Measurements from ENCODE around the gene TSPAN3. TPM values are rescaled to one million over a fixed set of nuclear protein-coding genes. Genes with fewer than 3 reads are reported as not detected.

The TSPAN3 gene
- total and polyA plus RNA-seq, 2 donors = 108 to 127 TPM

GRCh38 chr15:77039848-77040247 lies 31.1 kb downstream of the TSPAN3 start:
- DNase-seq (ENCODE audit: low read depth in 6 of 9, low spot score in 9 of 9) = no peak
- peaks cover 28 to 64% of the 10 kb centered on the region in 2 donors for H3K36me3 ChIP-seq (ENCODE audit: control insufficient read depth in 2 of 2, insufficient read depth in 2 of 2, low read length in 1 of 2)
- no peak overlapping the region for H3K4me3 ChIP-seq (ENCODE audit: low read length in 2 of 2)
- H3K4me1 ChIP-seq (ENCODE audit: control insufficient read depth in 2 of 2, insufficient read depth in 2 of 2, low read length in 2 of 2) = no peaks in the 10 kb centered on the region
- H3K9me3 ChIP-seq (ENCODE audit: control insufficient read depth in 2 of 2, insufficient read depth in 1 of 2, low read length in 1 of 2) = peaks cover 0 to 14% of the 10 kb centered on the region in 2 donors
- no peak overlapping the region for H3K27ac ChIP-seq (ENCODE audit: low read depth in 1 of 2, low read length in 1 of 2)
- no peaks in the 10 kb centered on the region for H3K27me3 ChIP-seq (ENCODE audit: control insufficient read depth in 2 of 2, insufficient read depth in 1 of 2, low read length in 1 of 2)
- WGBS = 97% methylated on average over 8 of the region's 8 CpGs

- H3K4me3 ChIP-seq (ENCODE audit: low read length in 2 of 2) = no peak overlapping the region
- no peaks in the 10 kb centered on the region for H3K27me3 ChIP-seq (ENCODE audit: control insufficient read depth in 2 of 2, insufficient read depth in 1 of 2, low read length in 1 of 2)
- H3K4me1 ChIP-seq (ENCODE audit: control insufficient read depth in 2 of 2, insufficient read depth in 2 of 2, low read length in 2 of 2) = no peaks in the 10 kb centered on the region
- DNase-seq (ENCODE audit: low read depth in 6 of 9, low spot score in 9 of 9) = no peak
- peaks cover 0 to 14% of the 10 kb centered on the region in 2 donors for H3K9me3 ChIP-seq (ENCODE audit: control insufficient read depth in 2 of 2, insufficient read depth in 1 of 2, low read length in 1 of 2)
- H3K27ac ChIP-seq (ENCODE audit: low read depth in 1 of 2, low read length in 1 of 2) = no peak overlapping the region
- 98% methylated on average over 5 of the region's 5 CpGs for WGBS
- H3K36me3 ChIP-seq (ENCODE audit: control insufficient read depth in 2 of 2, insufficient read depth in 2 of 2, low read length in 1 of 2) = peaks cover 22 to 57% of the 10 kb centered on the region in 2 donors
Measured at GRCh38 chr15:77039217-77039533, 31.7 kb downstream of the TSPAN3 start.

- Histone ChIP-seq H3K27me3 (ENCODE audit: control insufficient read depth in 2 of 2, insufficient read depth in 1 of 2, low read length in 1 of 2) (no peaks in the 10 kb centered on the region), H3K27ac (ENCODE audit: low read depth in 1 of 2, low read length in 1 of 2) (no peak overlapping the region), H3K4me3 (ENCODE audit: low read length in 2 of 2) (no peak overlapping the region), H3K36me3 (ENCODE audit: control insufficient read depth in 2 of 2, insufficient read depth in 2 of 2, low read length in 1 of 2) (peaks cover 22 to 51% of the 10 kb centered on the region in 2 donors), H3K9me3 (ENCODE audit: control insufficient read depth in 2 of 2, insufficient read depth in 1 of 2, low read length in 1 of 2) (peaks cover 0 to 14% of the 10 kb centered on the region in 2 donors), H3K4me1 (ENCODE audit: control insufficient read depth in 2 of 2, insufficient read depth in 2 of 2, low read length in 2 of 2) (no peaks in the 10 kb centered on the region)
- DNase-seq (ENCODE audit: low read depth in 6 of 9, low spot score in 9 of 9) = no peak
- 95% methylated on average over 10 of the region's 10 CpGs for WGBS
Measured at GRCh38 chr15:77038312-77039216, 32.3 kb downstream of the TSPAN3 start.

GRCh38 chr15:77037388-77038209 lies 33.3 kb downstream of the TSPAN3 start:
- Histone ChIP-seq H3K36me3 (ENCODE audit: control insufficient read depth in 2 of 2, insufficient read depth in 2 of 2, low read length in 1 of 2) (peaks cover 22 to 42% of the 10 kb centered on the region in 2 donors), H3K4me1 (ENCODE audit: control insufficient read depth in 2 of 2, insufficient read depth in 2 of 2, low read length in 2 of 2) (no peaks in the 10 kb centered on the region), H3K4me3 (ENCODE audit: low read length in 2 of 2) (no peak overlapping the region), H3K27me3 (ENCODE audit: control insufficient read depth in 2 of 2, insufficient read depth in 1 of 2, low read length in 1 of 2) (no peaks in the 10 kb centered on the region), H3K9me3 (ENCODE audit: control insufficient read depth in 2 of 2, insufficient read depth in 1 of 2, low read length in 1 of 2) (peaks cover 0 to 14% of the 10 kb centered on the region in 2 donors), H3K27ac (ENCODE audit: low read depth in 1 of 2, low read length in 1 of 2) (no peak overlapping the region)
- WGBS = 98% methylated on average over 12 of the region's 12 CpGs
- DNase-seq (ENCODE audit: low read depth in 6 of 9, low spot score in 9 of 9) = no peak

GRCh38 chr15:77036537-77037387 lies 34.1 kb downstream of the TSPAN3 start:
- peaks cover 1 to 3% of the 10 kb centered on the region in 2 donors for H3K4me1 ChIP-seq (ENCODE audit: control insufficient read depth in 2 of 2, insufficient read depth in 2 of 2, low read length in 2 of 2)
- no peak for DNase-seq (ENCODE audit: low read depth in 6 of 9, low spot score in 9 of 9)
- no peak overlapping the region for H3K4me3 ChIP-seq (ENCODE audit: low read length in 2 of 2)
- H3K27ac ChIP-seq (ENCODE audit: low read depth in 1 of 2, low read length in 1 of 2) = no peak overlapping the region
- H3K36me3 ChIP-seq (ENCODE audit: control insufficient read depth in 2 of 2, insufficient read depth in 2 of 2, low read length in 1 of 2) = peaks cover 22 to 34% of the 10 kb centered on the region in 2 donors
- peaks cover 0 to 14% of the 10 kb centered on the region in 2 donors for H3K9me3 ChIP-seq (ENCODE audit: control insufficient read depth in 2 of 2, insufficient read depth in 1 of 2, low read length in 1 of 2)
- H3K27me3 ChIP-seq (ENCODE audit: control insufficient read depth in 2 of 2, insufficient read depth in 1 of 2, low read length in 1 of 2) = no peaks in the 10 kb centered on the region
- 98% methylated on average over 22 of the region's 22 CpGs for WGBS

GRCh38 chr15:77035999-77036471 lies 34.9 kb downstream of the TSPAN3 start:
- Histone ChIP-seq H3K36me3 (ENCODE audit: control insufficient read depth in 2 of 2, insufficient read depth in 2 of 2, low read length in 1 of 2) (peaks cover 22 to 33% of the 10 kb centered on the region in 2 donors), H3K27ac (ENCODE audit: low read depth in 1 of 2, low read length in 1 of 2) (no peak overlapping the region), H3K27me3 (ENCODE audit: control insufficient read depth in 2 of 2, insufficient read depth in 1 of 2, low read length in 1 of 2) (no peaks in the 10 kb centered on the region), H3K4me3 (ENCODE audit: low read length in 2 of 2) (no peak overlapping the region), H3K9me3 (ENCODE audit: control insufficient read depth in 2 of 2, insufficient read depth in 1 of 2, low read length in 1 of 2) (peaks cover 0 to 14% of the 10 kb centered on the region in 2 donors), H3K4me1 (ENCODE audit: control insufficient read depth in 2 of 2, insufficient read depth in 2 of 2, low read length in 2 of 2) (peaks cover 6 to 10% of the 10 kb centered on the region in 2 donors)
- WGBS = 95% methylated on average over 13 of the region's 13 CpGs
- DNase-seq (ENCODE audit: low read depth in 6 of 9, low spot score in 9 of 9) = no peak

- H3K36me3 ChIP-seq (ENCODE audit: control insufficient read depth in 2 of 2, insufficient read depth in 2 of 2, low read length in 1 of 2) = peaks cover 22 to 30% of the 10 kb centered on the region in 2 donors
Measured at GRCh38 chr15:77035584-77035983, 35.3 kb downstream of the TSPAN3 start.

GRCh38 chr15:77034695-77035489 lies 36.0 kb downstream of the TSPAN3 start:
- Histone ChIP-seq H3K27ac (ENCODE audit: low read depth in 1 of 2, low read length in 1 of 2) (no peak overlapping the region), H3K27me3 (ENCODE audit: control insufficient read depth in 2 of 2, insufficient read depth in 1 of 2, low read length in 1 of 2) (no peaks in the 10 kb centered on the region), H3K4me1 (ENCODE audit: control insufficient read depth in 2 of 2, insufficient read depth in 2 of 2, low read length in 2 of 2) (peaks cover 9 to 15% of the 10 kb centered on the region in 2 donors), H3K4me3 (ENCODE audit: low read length in 2 of 2) (no peak overlapping the region), H3K36me3 (ENCODE audit: control insufficient read depth in 2 of 2, insufficient read depth in 2 of 2, low read length in 1 of 2) (peaks cover 22 to 28% of the 10 kb centered on the region in 2 donors), H3K9me3 (ENCODE audit: control insufficient read depth in 2 of 2, insufficient read depth in 1 of 2, low read length in 1 of 2) (peaks cover 0 to 14% of the 10 kb centered on the region in 2 donors)
- peak in 2 of 9 donors; percentile 42 to 43 for DNase-seq (ENCODE audit: low read depth in 6 of 9, low spot score in 9 of 9)
- WGBS = 93% methylated on average over 14 of the region's 14 CpGs

More at GRCh38 chr15:77035584-77035983, 35.3 kb downstream of the TSPAN3 start:
- Histone ChIP-seq H3K4me3 (ENCODE audit: low read length in 2 of 2) (no peak overlapping the region), H3K4me1 (ENCODE audit: control insufficient read depth in 2 of 2, insufficient read depth in 2 of 2, low read length in 2 of 2) (peaks cover 9 to 15% of the 10 kb centered on the region in 2 donors), H3K9me3 (ENCODE audit: control insufficient read depth in 2 of 2, insufficient read depth in 1 of 2, low read length in 1 of 2) (peaks cover 0 to 14% of the 10 kb centered on the region in 2 donors), H3K27ac (ENCODE audit: low read depth in 1 of 2, low read length in 1 of 2) (no peak overlapping the region), H3K27me3 (ENCODE audit: control insufficient read depth in 2 of 2, insufficient read depth in 1 of 2, low read length in 1 of 2) (no peaks in the 10 kb centered on the region)
- 97% methylated on average over 9 of the region's 9 CpGs for WGBS
- no peak for DNase-seq (ENCODE audit: low read depth in 6 of 9, low spot score in 9 of 9)
